DMS53 treated with DMSO at 0.1 percent for 48 hours (cell line): ENCODE data around the gene OR6B2.

Experiments
- DNase-seq: peaks from one replicate; lab custom pipeline; 2025; ENCODE audit not compliant: unreplicated experiment; lab: John Stamatoyannopoulos, UW

OR6B2 gene

DNA sequence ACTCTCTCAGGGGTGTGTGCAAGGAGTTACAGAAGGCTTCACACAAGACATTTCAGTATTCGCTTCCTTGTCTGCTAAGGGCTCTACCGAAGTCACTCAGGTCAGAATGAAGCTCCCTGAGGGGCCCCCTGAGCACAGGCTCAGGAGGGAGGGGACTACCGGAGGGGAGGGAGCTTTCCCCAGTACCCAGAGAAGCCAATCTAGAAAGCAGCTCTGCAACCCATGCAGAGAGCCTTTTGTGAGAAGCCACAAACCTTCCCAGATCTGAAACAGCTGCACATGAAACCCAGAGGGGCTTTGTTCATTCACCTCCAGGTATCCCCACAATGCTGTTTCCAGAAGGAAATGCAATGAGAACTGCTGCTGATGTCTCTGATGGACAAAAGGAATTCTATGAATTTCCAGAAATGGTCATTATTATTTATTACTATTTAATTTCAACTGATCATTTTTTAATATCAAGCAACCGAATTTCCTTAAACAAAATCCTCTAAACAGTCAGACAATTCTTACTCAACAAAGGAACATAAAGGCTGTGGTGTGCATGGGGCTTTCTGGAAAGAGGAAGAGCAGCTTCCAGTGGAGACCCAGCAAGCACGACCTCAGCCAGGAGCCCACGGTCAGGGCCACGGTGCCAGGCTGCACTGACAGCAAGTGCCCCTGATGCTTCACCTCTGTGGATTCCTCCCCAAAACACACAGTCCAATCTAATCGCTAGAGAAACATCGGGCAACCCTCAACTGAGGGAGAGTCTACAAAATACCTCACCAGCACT, 47.0 kb downstream of the OR6B2 start:
- no peak for DNase-seq
